Mucosa of descending colon (tissue), 3 donors: Measurements from ENCODE around the gene SMIM1. TPM values are rescaled to one million over a fixed set of nuclear protein-coding genes. Genes with fewer than 3 reads are reported as not detected.
"Not testable (repeated sequence)": the region's sequence is repeated elsewhere in the genome, so short reads cannot be mapped to it uniquely, and the experiment has no call there.

Experiments used
- ATAC-seq: fragments of 200-7000 bp; cut with Tn5 transposase; one replicate; pipeline ENCODE4 v1.9.1; 2020; ENCODE audit warnings: mild to moderate bottlenecking, moderate library complexity
- DNase-seq, 3 donors: peaks; one replicate each; pipeline ENCODE4 v3.0.0-alpha.2; 2020
- H3K36me3 ChIP-seq: fragments of 200-600 bp; one replicate; pipeline ENCODE4 v1.8.0; 2021; ENCODE audit warnings: low read depth, mild to moderate bottlenecking
- H3K4me1 ChIP-seq: fragments of 200-600 bp; one replicate; pipeline ENCODE4 v1.8.0; 2021; ENCODE audit warnings: low read depth, mild to moderate bottlenecking
- H3K4me3 ChIP-seq: fragments of 200-600 bp; one replicate; pipeline ENCODE4 v1.8.0; 2021; ENCODE audit warnings: mild to moderate bottlenecking
- H3K9me3 ChIP-seq: fragments of 200-600 bp; one replicate; pipeline ENCODE4 v1.8.0; 2021; ENCODE audit warnings: mild to moderate bottlenecking
- intact Hi-C, 2 donors: fragments of 100-400 bp; cut with DNase I in 1 of 2; cut with micrococcal nuclease in 1 of 2; formaldehyde crosslinking; loops; one replicate each; pipeline versions ENCODE4 v1.11.0 to v1.11.1; 2022; cut with DNase I, micrococcal nuclease
- long read RNA-seq, 2 donors: library from polyadenylated mRNA; unstranded; transcript quantifications; one replicate each; pipeline ENCODE4 v2.0.0, GENCODE V29; 2019 to 2021
- total RNA-seq, 3 donors: library from RNA; stranded (reverse); fragmentation: NEBNext Ultra II Directional in 2 of 3; extraction: Animal tissue kit (Norgen Biotek cat#: 25700) in 2 of 3; gene quantifications; one replicate each; pipeline versions ENCODE4 v1.2.1 to v1.2.4, GENCODE V29; 2021 to 2023
- TF ChIP-seq, protein P1 (sequence below): fragments of 200-600 bp; IDR thresholded peaks from one replicate; pipeline ENCODE4 v1.8.0; 2022; ENCODE audit warnings: antibody characterized with exemption, mild to moderate bottlenecking
- donor health status: DM: no; HTN: no; CAD: no; lungs with moderate emphysema.
- donor health status: DM: no; HTN: no; CAD: no.
- donor health status: DM: no; HTN: yes; CAD: no.

Gene SMIM1
- 10 to 100 TPM in 1 of 3 donors, 1 to 10 TPM in 2; 1.6 to 16.1 (median 2.6) TPM for total RNA-seq
- long read RNA-seq, donor 1 = 0 reads
- long read RNA-seq, donor 2 = 0 reads

GRCh38 chr1:3772715-3773571 is at the start of gene SMIM1:
TSS of gene SMIM1 (plus strand) at chr1:3772749. CDS start at chr1:3775374, 2,625 bp downstream.
- Histone ChIP-seq H3K36me3 (no peaks in the 10 kb centered on the region), H3K4me1 (peaks cover 25% of the 10 kb centered on the region), H3K9me3 (no peaks in the 10 kb centered on the region), H3K4me3 (peak within 1 kb of the TSS; percentile 19)
- ATAC-seq (no peak), DNase-seq (peak in 2 of 3 donors; percentile 17 to 58)
- intact Hi-C loops = no loop called here
- TF ChIP-seq, protein P1, sequence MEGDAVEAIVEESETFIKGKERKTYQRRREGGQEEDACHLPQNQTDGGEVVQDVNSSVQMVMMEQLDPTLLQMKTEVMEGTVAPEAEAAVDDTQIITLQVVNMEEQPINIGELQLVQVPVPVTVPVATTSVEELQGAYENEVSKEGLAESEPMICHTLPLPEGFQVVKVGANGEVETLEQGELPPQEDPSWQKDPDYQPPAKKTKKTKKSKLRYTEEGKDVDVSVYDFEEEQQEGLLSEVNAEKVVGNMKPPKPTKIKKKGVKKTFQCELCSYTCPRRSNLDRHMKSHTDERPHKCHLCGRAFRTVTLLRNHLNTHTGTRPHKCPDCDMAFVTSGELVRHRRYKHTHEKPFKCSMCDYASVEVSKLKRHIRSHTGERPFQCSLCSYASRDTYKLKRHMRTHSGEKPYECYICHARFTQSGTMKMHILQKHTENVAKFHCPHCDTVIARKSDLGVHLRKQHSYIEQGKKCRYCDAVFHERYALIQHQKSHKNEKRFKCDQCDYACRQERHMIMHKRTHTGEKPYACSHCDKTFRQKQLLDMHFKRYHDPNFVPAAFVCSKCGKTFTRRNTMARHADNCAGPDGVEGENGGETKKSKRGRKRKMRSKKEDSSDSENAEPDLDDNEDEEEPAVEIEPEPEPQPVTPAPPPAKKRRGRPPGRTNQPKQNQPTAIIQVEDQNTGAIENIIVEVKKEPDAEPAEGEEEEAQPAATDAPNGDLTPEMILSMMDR = no peak

DNA sequence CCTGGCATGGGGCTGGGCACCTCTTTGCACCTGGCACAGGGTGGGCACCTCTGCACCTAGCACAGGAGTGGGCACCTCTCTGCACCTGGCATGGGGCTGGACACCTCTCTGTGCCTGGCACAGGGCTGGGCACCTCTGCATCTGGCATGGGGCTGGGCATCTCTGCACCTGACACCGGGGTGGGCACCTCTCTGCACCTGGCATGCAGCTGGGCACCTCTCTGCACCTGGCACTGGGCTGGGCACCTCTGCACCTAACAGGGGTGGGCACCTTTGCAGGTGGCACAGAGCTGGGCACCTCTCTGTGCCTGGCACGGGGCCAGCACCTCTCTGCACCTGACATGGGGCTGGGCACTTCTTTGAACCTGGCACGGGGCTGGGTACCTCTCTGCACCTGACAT is 49.7 kb upstream of the SMIM1 start:
- TF ChIP-seq, protein P1 = no peak
- no peaks in the 10 kb centered on the region for H3K36me3 ChIP-seq
- ATAC-seq (no peak), DNase-seq (no peak)
- H3K4me1 ChIP-seq = no peaks in the 10 kb centered on the region
- intact Hi-C loops = no loop called here
- no peaks in the 10 kb centered on the region for H3K9me3 ChIP-seq
- H3K4me3 ChIP-seq = no peak overlapping the region

GRCh38 chr1:3724416-3725030 is 48.0 kb upstream of the SMIM1 start:
- ATAC-seq (peak; percentile 68), DNase-seq (peak in 2 of 3 donors; percentile 79)
- H3K4me1 ChIP-seq, H3K4me3 ChIP-seq, H3K9me3 ChIP-seq, intact Hi-C loops, H3K36me3 ChIP-seq: not testable (repeated sequence)
- TF ChIP-seq, protein P1 = peak; percentile 93

GRCh38 chr1:3725366-3725765 is 47.2 kb upstream of the SMIM1 start:
- H3K4me1 ChIP-seq = no peaks in the 10 kb centered on the region
- intact Hi-C loops = no loop called here
- ATAC-seq (no peak), DNase-seq (no peak)
- H3K36me3 ChIP-seq = no peaks in the 10 kb centered on the region
- no peak overlapping the region for H3K4me3 ChIP-seq
- no peaks in the 10 kb centered on the region for H3K9me3 ChIP-seq
- TF ChIP-seq, protein P1 = no peak

DNA sequence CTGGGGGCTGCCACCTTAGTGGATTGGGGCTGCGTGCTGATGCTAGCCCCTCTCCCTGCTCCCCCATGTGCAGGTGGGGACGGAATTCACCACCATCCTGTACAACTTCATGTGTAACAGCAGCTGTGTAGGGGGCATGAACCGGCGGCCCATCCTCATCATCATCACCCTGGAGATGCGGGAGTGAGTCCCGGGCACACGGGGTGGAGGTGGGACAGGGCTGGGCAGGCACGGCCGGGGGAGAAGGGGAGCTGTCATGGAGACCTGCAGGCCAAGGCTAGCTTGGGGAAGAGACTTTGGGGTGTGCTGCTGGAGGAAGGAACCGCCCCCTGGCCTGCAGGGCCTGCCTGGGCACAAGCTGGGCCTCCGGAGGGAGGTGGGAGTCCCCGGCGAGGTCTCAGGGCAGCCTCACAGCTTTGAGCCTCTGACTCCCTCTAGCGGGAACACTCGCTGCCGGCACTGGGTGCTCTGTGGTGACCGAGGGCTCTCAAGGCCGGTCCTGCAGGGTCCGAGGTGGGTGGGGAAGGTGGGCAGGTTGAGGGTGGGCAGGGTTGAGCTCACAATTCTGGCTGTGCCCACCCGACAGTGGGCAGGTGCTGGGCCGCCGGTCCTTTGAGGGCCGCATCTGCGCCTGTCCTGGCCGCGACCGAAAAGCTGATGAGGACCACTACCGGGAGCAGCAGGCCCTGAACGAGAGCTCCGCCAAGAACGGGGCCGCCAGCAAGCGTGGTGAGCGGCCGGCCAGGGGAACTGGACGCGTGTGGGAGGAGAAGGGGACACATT is 45.3 kb upstream of the SMIM1 start:
- intact Hi-C loops = no loop called here
- Histone ChIP-seq H3K4me1 (no peaks in the 10 kb centered on the region), H3K4me3 (no peak overlapping the region), H3K36me3 (no peaks in the 10 kb centered on the region), H3K9me3 (no peaks in the 10 kb centered on the region)
- TF ChIP-seq, protein P1 = no peak
- DNase-seq (peak in 1 of 3 donors; percentile 15), ATAC-seq (no peak)
